NB4 (cell line): ENCODE results near the gene GRP.

Experiments
- DNase-seq: peaks from one replicate; pipeline ENCODE4 v3.0.0; 2010; ENCODE audit warnings: low read depth
- H3K4me3 ChIP-seq: one replicate; pipeline ENCODE4 v1.5.1; 2011; ENCODE audit warnings: mild to moderate bottlenecking, low read depth, low read length, moderate library complexity
- MYC ChIP-seq: IDR thresholded peaks from 2 replicates; pipeline ENCODE4 v1.6.1; 2011; ENCODE audit warnings: low read depth, low read length
- POLR2A ChIP-seq: IDR thresholded peaks from 2 replicates; pipeline ENCODE4 v1.6.1; 2011; ENCODE audit warnings: mild to moderate bottlenecking; ENCODE audit not compliant: insufficient read length; ENCODE audit errors: extremely low read depth
- TF ChIP-seq, protein P1 (sequence below): IDR thresholded peaks from one replicate; pipeline ENCODE4 v1.5.1; 2012; ENCODE audit warnings: low read depth, low read length
- TF ChIP-seq, protein P2 (sequence below): IDR thresholded peaks from 2 replicates; pipeline ENCODE4 v1.6.1; 2011; ENCODE audit warnings: low read depth, low read length

GRP gene

DNA sequence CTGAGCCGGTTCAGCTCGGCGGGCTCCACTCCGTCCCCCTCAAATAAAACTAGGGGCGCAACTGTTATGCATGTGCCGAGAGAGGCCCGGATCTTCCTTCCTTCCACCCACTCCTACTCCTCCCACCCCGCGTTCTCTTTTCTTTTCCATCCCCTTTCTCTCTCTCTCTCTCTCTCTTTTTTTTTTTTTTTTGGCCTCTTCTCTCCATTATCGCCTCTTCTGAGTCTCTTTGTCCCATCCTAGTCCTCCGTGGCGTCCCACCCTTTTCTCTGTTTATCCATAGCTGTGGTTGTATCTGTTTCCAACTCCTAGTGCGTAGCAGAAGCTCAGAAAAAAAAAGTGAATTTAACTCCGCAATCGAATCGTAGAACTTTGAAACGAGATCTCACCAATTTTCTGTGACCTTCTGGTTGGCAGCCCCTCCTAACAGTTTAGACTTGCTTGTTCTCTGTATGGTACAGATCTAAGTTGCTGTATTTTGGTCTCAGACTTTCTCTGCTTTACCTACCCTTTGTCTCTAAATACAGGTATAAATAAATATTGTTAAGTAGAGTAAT lies 49.7 kb downstream of the GRP start:
- no peak overlapping the region for H3K4me3 ChIP-seq
- TF ChIP-seq MYC: no peak
- no peak for TF ChIP-seq POLR2A
- TF ChIP-seq, protein P1, sequence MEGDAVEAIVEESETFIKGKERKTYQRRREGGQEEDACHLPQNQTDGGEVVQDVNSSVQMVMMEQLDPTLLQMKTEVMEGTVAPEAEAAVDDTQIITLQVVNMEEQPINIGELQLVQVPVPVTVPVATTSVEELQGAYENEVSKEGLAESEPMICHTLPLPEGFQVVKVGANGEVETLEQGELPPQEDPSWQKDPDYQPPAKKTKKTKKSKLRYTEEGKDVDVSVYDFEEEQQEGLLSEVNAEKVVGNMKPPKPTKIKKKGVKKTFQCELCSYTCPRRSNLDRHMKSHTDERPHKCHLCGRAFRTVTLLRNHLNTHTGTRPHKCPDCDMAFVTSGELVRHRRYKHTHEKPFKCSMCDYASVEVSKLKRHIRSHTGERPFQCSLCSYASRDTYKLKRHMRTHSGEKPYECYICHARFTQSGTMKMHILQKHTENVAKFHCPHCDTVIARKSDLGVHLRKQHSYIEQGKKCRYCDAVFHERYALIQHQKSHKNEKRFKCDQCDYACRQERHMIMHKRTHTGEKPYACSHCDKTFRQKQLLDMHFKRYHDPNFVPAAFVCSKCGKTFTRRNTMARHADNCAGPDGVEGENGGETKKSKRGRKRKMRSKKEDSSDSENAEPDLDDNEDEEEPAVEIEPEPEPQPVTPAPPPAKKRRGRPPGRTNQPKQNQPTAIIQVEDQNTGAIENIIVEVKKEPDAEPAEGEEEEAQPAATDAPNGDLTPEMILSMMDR: no peak
- TF ChIP-seq, protein P2, sequence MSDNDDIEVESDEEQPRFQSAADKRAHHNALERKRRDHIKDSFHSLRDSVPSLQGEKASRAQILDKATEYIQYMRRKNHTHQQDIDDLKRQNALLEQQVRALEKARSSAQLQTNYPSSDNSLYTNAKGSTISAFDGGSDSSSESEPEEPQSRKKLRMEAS: no peak
- DNase-seq: no peak

GRCh38 chr18:59270689-59271257 lies 50.8 kb downstream of the GRP start:
- DNase-seq: peak; percentile 18
- TF ChIP-seq, protein P1: no peak
- no peak for TF ChIP-seq POLR2A
- TF ChIP-seq, protein P2: no peak
- no peak for TF ChIP-seq MYC
- H3K4me3 ChIP-seq: no peak overlapping the region

- no peak for DNase-seq
- no peak overlapping the region for H3K4me3 ChIP-seq
- TF ChIP-seq MYC (no peak), POLR2A (no peak)
- TF ChIP-seq, protein P2: no peak
- TF ChIP-seq, protein P1: no peak
Measured at GRCh38 chr18:59271606-59272220, 51.8 kb downstream of the GRP start.

GRCh38 chr18:59272221-59272888 lies 52.4 kb downstream of the GRP start:
- no peak overlapping the region for H3K4me3 ChIP-seq
- TF ChIP-seq POLR2A (no peak), MYC (no peak)
- TF ChIP-seq, protein P2: no peak
- TF ChIP-seq, protein P1: no peak
- no peak for DNase-seq

- TF ChIP-seq, protein P2: no peak
- TF ChIP-seq MYC: no peak
- TF ChIP-seq POLR2A: no peak
- TF ChIP-seq, protein P1: no peak
- no peak for DNase-seq
- no peak within 1 kb of the TSS for H3K4me3 ChIP-seq
Measured at GRCh38 chr18:59272891-59273758, 53.2 kb downstream of the GRP start, which contains the start of gene RAX. RAX (minus strand) TSS chr18:59273454; CDS start chr18:59273206, 248 bp downstream.
